CD14-positive monocyte (primary cell): ENCODE data around the gene SOS1. TPM values are rescaled to one million over a fixed set of nuclear protein-coding genes. Genes with fewer than 3 reads are reported as not detected.

Experiments
- DNase-seq, 3 donors: peaks; one replicate each; pipeline ENCODE4 v3.0.0-alpha.2; 2011 to 2022
- H2AFZ ChIP-seq: 2 replicates; pipeline ENCODE4 v1.6.0; 2012; ENCODE audit warnings: mild to moderate bottlenecking, low read depth, low read length, inconsistent platforms; ENCODE audit not compliant: insufficient read depth, poor library complexity, severe bottlenecking
- H3K27ac ChIP-seq, 2 donors: 1 replicate in 1 of 2; 2 replicates in 1 of 2; pipeline ENCODE4 v1.5.1; 2012 to 2013; ENCODE audit warnings: low read length in 2 of 2, control low read depth in 1 of 2, inconsistent platforms in 1 of 2, low read depth in 1 of 2, mild to moderate bottlenecking in 1 of 2
- H3K27me3 ChIP-seq, 2 donors: one replicate each; pipeline versions ENCODE4 v1.6.0 to v1.6.1; 2011 to 2013; ENCODE audit warnings: low read length in 2 of 2; ENCODE audit not compliant: control insufficient read depth in 2 of 2, insufficient read depth in 2 of 2
- H3K36me3 ChIP-seq, 2 donors: replicated peaks in 1 of 2; 1 replicate in 1 of 2; 2 replicates in 1 of 2; pipeline versions ENCODE4 v1.5.1 to v1.6.1; 2012 to 2013; ENCODE audit warnings: low read length in 2 of 2, control low read depth in 1 of 2, inconsistent platforms in 1 of 2, mild to moderate bottlenecking in 1 of 2; ENCODE audit not compliant: insufficient read depth in 2 of 2, control insufficient read depth in 1 of 2
- H3K4me1 ChIP-seq, 2 donors: 1 replicate in 1 of 2; 2 replicates in 1 of 2; pipeline versions ENCODE4 v1.5.1 to v1.6.1; 2012 to 2013; ENCODE audit warnings: low read length in 2 of 2, control low read depth in 1 of 2, inconsistent platforms in 1 of 2, mild to moderate bottlenecking in 1 of 2, moderate library complexity in 1 of 2; ENCODE audit not compliant: insufficient read depth in 2 of 2, control insufficient read depth in 1 of 2
- H3K4me2 ChIP-seq: replicated peaks from 2 replicates; pipeline ENCODE3; 2012; ENCODE audit warnings: low read length, moderate library complexity, mild to moderate bottlenecking; ENCODE audit not compliant: poor library complexity, severe bottlenecking; ENCODE audit errors: extremely low read depth
- H3K4me3 ChIP-seq, 3 experiments: fragments of 200-600 bp in 1 of 3; sonication (generic) in 1 of 3; replicated peaks in 1 of 3; 1 replicate in 2 of 3; 2 replicates in 1 of 3; pipeline ENCODE4 v1.5.1; 2011 to 2013; ENCODE audit warnings: low read length in 3 of 3, mild to moderate bottlenecking in 3 of 3, control low read depth in 2 of 3, low read depth in 2 of 3, inconsistent platforms in 1 of 3, moderate library complexity in 1 of 3
- H3K79me2 ChIP-seq: 2 replicates; pipeline ENCODE4 v1.6.0; 2012; ENCODE audit warnings: mild to moderate bottlenecking, control low read depth, inconsistent platforms, low read length, moderate library complexity; ENCODE audit not compliant: insufficient read depth
- H3K9ac ChIP-seq: 2 replicates; pipeline ENCODE4 v1.6.0; 2017; ENCODE audit warnings: low read length, mild to moderate bottlenecking; ENCODE audit not compliant: insufficient read depth, poor library complexity, severe bottlenecking
- H3K9me3 ChIP-seq, 2 donors: replicated peaks in 1 of 2; 1 replicate in 1 of 2; 2 replicates in 1 of 2; pipeline versions ENCODE4 v1.5.1 to v1.6.1; 2012 to 2013; ENCODE audit warnings: low read length in 2 of 2, control low read depth in 1 of 2; ENCODE audit not compliant: control insufficient read depth in 1 of 2, insufficient read depth in 1 of 2
- H4K20me1 ChIP-seq: 2 replicates; pipeline ENCODE4 v1.6.0; 2012; ENCODE audit warnings: mild to moderate bottlenecking, low read length, control low read depth, moderate library complexity; ENCODE audit not compliant: insufficient read depth
- H3K27ac Mint-ChIP-seq, 7 donors: one replicate each; pipeline ENCODE4 v1.8.0; 2020; ENCODE audit warnings: mild to moderate bottlenecking in 7 of 7, mixed read lengths in 7 of 7, moderate library complexity in 6 of 7, inconsistent platforms in 2 of 7
- H3K27me3 Mint-ChIP-seq, 3 donors: one replicate each; pipeline ENCODE4 v1.8.0; 2021 to 2022; ENCODE audit warnings: low read depth in 3 of 3, mild to moderate bottlenecking in 3 of 3, mixed read lengths in 3 of 3, moderate library complexity in 3 of 3, inconsistent platforms in 1 of 3
- H3K36me3 Mint-ChIP-seq, 2 donors: one replicate each; pipeline ENCODE4 v1.8.0; 2020; ENCODE audit warnings: mixed read lengths in 2 of 2, inconsistent platforms in 1 of 2, mild to moderate bottlenecking in 1 of 2
- H3K4me1 Mint-ChIP-seq: one replicate; pipeline ENCODE4 v1.8.0; 2020; ENCODE audit warnings: mild to moderate bottlenecking, mixed read lengths
- H3K4me3 Mint-ChIP-seq, 2 donors: one replicate each; pipeline ENCODE4 v1.8.0; 2020; ENCODE audit warnings: mild to moderate bottlenecking in 2 of 2, mixed read lengths in 2 of 2, moderate library complexity in 1 of 2
- H3K9me3 Mint-ChIP-seq, 7 donors: one replicate each; pipeline ENCODE4 v1.8.0; 2020 to 2022; ENCODE audit warnings: mixed read lengths in 7 of 7, mild to moderate bottlenecking in 6 of 7, moderate library complexity in 6 of 7, inconsistent platforms in 2 of 7
- CTCF ChIP-seq: fragments of 200-600 bp; IDR thresholded peaks from one replicate; pipeline ENCODE4 v1.8.0; 2022; ENCODE audit warnings: antibody characterized with exemption, mild to moderate bottlenecking
- WGBS: methylation state at CpG from one replicate; pipeline ENCODE4 v1.1.5; 2013; ENCODE audit warnings: missing lambda C conversion rate; ENCODE audit not compliant: insufficient coverage; 5-methylcytosine and 5-hydroxymethylcytosine counted together
- intact Hi-C, 2 donors: fragments of 100-400 bp; cut with micrococcal nuclease; formaldehyde crosslinking; loops; one replicate each; pipeline versions ENCODE4 v1.15.0 to v1.15.1; 2023
- polyA plus RNA-seq, 3 donors: library from polyadenylated mRNA; depleted of rRNA in 1 of 3; unstranded in 2 of 3; stranded (reverse) in 1 of 3; fragments of 300-500 nt in 2 of 3; fragments of >200 nt in 1 of 3; fragmentation: Illumina TruSeq in 2 of 3; gene quantifications; 1 replicate in 2 of 3; 2 replicates in 1 of 3; pipeline ENCODE4 v1.2.3, GENCODE V29; 2012 to 2021
- small RNA-seq: library from RNA; depleted of rRNA; stranded (forward); fragments of <200 nt; gene quantifications from one replicate; pipeline ENCODE3, GENCODE V24; 2012; ENCODE audit warnings: low read depth; ENCODE audit not compliant: insufficient read length

SOS1 gene
- polyA plus RNA-seq, 3 donors, result 5.3 to 15.6 (median 7.7) TPM

GRCh38 chr2:38933653-38934052 lies 187.2 kb downstream of the SOS1 start:
- no peak for DNase-seq
- Histone ChIP-seq H3K27me3 (no peaks in the 10 kb centered on the region), H3K4me2 (no peak overlapping the region), H3K36me3 (no peaks in the 10 kb centered on the region), H3K27ac (no peak overlapping the region), H3K4me1 (no peaks in the 10 kb centered on the region), H3K9me3 (no peaks in the 10 kb centered on the region), H2AFZ (no peak overlapping the region), H4K20me1 (no peaks in the 10 kb centered on the region), H3K4me3 (no peak overlapping the region), H3K79me2 (no peaks in the 10 kb centered on the region), H3K9ac (no peak overlapping the region)
- Mint-ChIP-seq H3K27ac (no peak overlapping the region), H3K36me3 (no peaks in the 10 kb centered on the region), H3K9me3 (no peaks in the 10 kb centered on the region), H3K27me3 (peaks cover 0 to 5% (median 0%) of the 10 kb centered on the region in 3 donors), H3K4me1 (no peaks in the 10 kb centered on the region), H3K4me3 (no peak overlapping the region)
- intact Hi-C loops, result no loop called here
- WGBS, result no CpG with 5 or more reads among the region's 3 CpGs
- no peak for TF ChIP-seq CTCF

GRCh38 chr2:38932586-38932985 lies 188.3 kb downstream of the SOS1 start:
- TF ChIP-seq CTCF, result no peak
- H4K20me1 ChIP-seq, result no peaks in the 10 kb centered on the region
- Mint-ChIP-seq H3K27me3 (peaks cover 0 to 5% (median 0%) of the 10 kb centered on the region in 3 donors), H3K36me3 (no peaks in the 10 kb centered on the region), H3K9me3 (no peaks in the 10 kb centered on the region), H3K4me3 (no peak overlapping the region), H3K4me1 (no peaks in the 10 kb centered on the region), H3K27ac (no peak overlapping the region)
- no peaks in the 10 kb centered on the region for H3K36me3 ChIP-seq
- no peak overlapping the region for H3K9ac ChIP-seq
- no peaks in the 10 kb centered on the region for H3K4me1 ChIP-seq
- WGBS, result no CpG with 5 or more reads among the region's 1 CpG
- H2AFZ ChIP-seq, result no peak overlapping the region
- H3K9me3 ChIP-seq, result no peaks in the 10 kb centered on the region
- no peak for DNase-seq
- no peaks in the 10 kb centered on the region for H3K79me2 ChIP-seq
- H3K27ac ChIP-seq, result no peak overlapping the region
- no peak overlapping the region for H3K4me2 ChIP-seq
- H3K4me3 ChIP-seq, result no peak overlapping the region
- intact Hi-C loops, result no loop called here
- H3K27me3 ChIP-seq, result no peaks in the 10 kb centered on the region

Small RNA genes lying within 50 kb of the gene (small RNA-seq; reads per million reads assigned to genes)
- gene HSPE1P13 (not detected), gene RF00019 (not detected), gene RN7SL96P (not detected), gene RNU6-198P (not detected)

Other genes starting within 250 kb of the SOS1 start
- 10 to 100 TPM in 2 of 3 donors, 1 to 10 TPM in 1; 7.7 to 13.4 (median 12.9) TPM for gene DHX57, start 245.1 kb downstream of the SOS1 start, polyA plus RNA-seq
- gene MORN2, start 245.1 kb downstream of the SOS1 start, polyA plus RNA-seq, result 10 to 100 TPM in 2 of 3 donors, 1 to 10 TPM in 1; 5.8 to 25.8 (median 24.0) TPM
- gene ARHGEF33, start 231.2 kb downstream of the SOS1 start, polyA plus RNA-seq, result under 1 TPM in 1 of 3 donors, not detected in 2; 0.33 TPM
- not detected for gene CDKL4, start 122.9 kb upstream of the SOS1 start, polyA plus RNA-seq